Transverse colon (tissue), 4 donors: ENCODE measurements around the gene HMSD. TPM values are rescaled to one million over a fixed set of nuclear protein-coding genes. Genes with fewer than 3 reads are reported as not detected.
A peak's percentile ranks its signal among the peaks of the same experiment; 100 is the strongest.

Source experiments
- DNase-seq: peaks from one replicate; pipeline ENCODE4 v3.0.0-alpha.2; 2019
- H3K27ac ChIP-seq, 4 donors: fragments of 200-600 bp; sonication (generic); 2 replicates each; pipeline ENCODE4 v1.5.1; 2016 to 2018; ENCODE audit warnings: inconsistent platforms in 4 of 4
- H3K27me3 ChIP-seq: fragments of 200-600 bp; sonication (generic); 2 replicates; pipeline ENCODE4 v1.5.1; 2017; ENCODE audit warnings: inconsistent platforms
- H3K36me3 ChIP-seq, 4 donors: fragments of 200-600 bp; sonication (generic); 2 replicates each; pipeline ENCODE4 v1.5.1; 2017 to 2019; ENCODE audit warnings: inconsistent platforms in 4 of 4
- H3K4me1 ChIP-seq, 4 donors: fragments of 200-600 bp; sonication (generic); 2 replicates each; pipeline ENCODE4 v1.5.1; 2017 to 2020; ENCODE audit warnings: inconsistent platforms in 4 of 4
- H3K4me3 ChIP-seq, 4 donors: fragments of 200-600 bp; sonication (generic); 1 replicate in 1 of 4; 2 replicates in 3 of 4; pipeline versions ENCODE4 v1.5.1 to v1.6.1; 2017 to 2019; ENCODE audit warnings: inconsistent platforms in 4 of 4
- H3K9me3 ChIP-seq, 2 donors: fragments of 200-600 bp; sonication (generic); 2 replicates each; pipeline ENCODE4 v1.5.1; 2017 to 2019; ENCODE audit warnings: inconsistent platforms in 2 of 2
- CTCF ChIP-seq, 5 experiments: fragments of 200-600 bp in 3 of 5; fragments of 450-650 bp in 2 of 5; sonication (generic) in 3 of 5; IDR thresholded peaks; 1 replicate in 2 of 5; 2 replicates in 3 of 5; pipeline ENCODE4 v1.5.1; 2016 to 2017; ENCODE audit warnings: antibody characterized with exemption in 5 of 5, inconsistent platforms in 3 of 5, mild to moderate bottlenecking in 2 of 5, moderate library complexity in 1 of 5
- EP300 ChIP-seq: sonication (generic); formaldehyde crosslinking; IDR thresholded peaks from one replicate; pipeline ENCODE4 v1.6.1; 2017; ENCODE audit warnings: antibody characterized with exemption, low read depth
- POLR2A ChIP-seq: fragments of 450-650 bp; IDR thresholded peaks from one replicate; pipeline ENCODE4 v1.6.1; 2016; ENCODE audit warnings: antibody characterized with exemption, mild to moderate bottlenecking, moderate library complexity
- POLR2AphosphoS5 ChIP-seq, 3 donors: sonication (generic); formaldehyde crosslinking; IDR thresholded peaks; one replicate each; pipeline ENCODE4 v1.6.1; 2016; ENCODE audit warnings: antibody characterized with exemption in 3 of 3
- WGBS, 2 donors: methylation state at CpG; one replicate each; pipeline ENCODE4 v1.1.5; 2018; ENCODE audit warnings: low coverage in 1 of 2; 5-methylcytosine and 5-hydroxymethylcytosine counted together
- in situ Hi-C, 4 donors: fragments of 200-750 bp; cut with MboI; loops; one replicate each; pipeline versions ENCODE4 v1.15.0 to v1.15.1; 2017; ENCODE audit warnings: low sequenced_read_pairs in 3 of 4, low pct_ligation_motif_present in 1 of 4, low pct_unique_long_range_greater_than_20kb in 1 of 4
- intact Hi-C: fragments of 100-400 bp; cut with DNase I; formaldehyde crosslinking; loops from one replicate; pipeline ENCODE4 v1.15.1; 2023; ENCODE audit warnings: low total_unique reads
- total RNA-seq, 4 donors: library from RNA; depleted of rRNA; stranded (reverse); fragments of >200 nt; gene quantifications; one replicate each; pipeline ENCODE4 v1.1.0, GENCODE V29; 2016

The HMSD gene
- total RNA-seq, 4 donors from 2014 or later, result 0.64 TPM; not detected in 3

DNA sequence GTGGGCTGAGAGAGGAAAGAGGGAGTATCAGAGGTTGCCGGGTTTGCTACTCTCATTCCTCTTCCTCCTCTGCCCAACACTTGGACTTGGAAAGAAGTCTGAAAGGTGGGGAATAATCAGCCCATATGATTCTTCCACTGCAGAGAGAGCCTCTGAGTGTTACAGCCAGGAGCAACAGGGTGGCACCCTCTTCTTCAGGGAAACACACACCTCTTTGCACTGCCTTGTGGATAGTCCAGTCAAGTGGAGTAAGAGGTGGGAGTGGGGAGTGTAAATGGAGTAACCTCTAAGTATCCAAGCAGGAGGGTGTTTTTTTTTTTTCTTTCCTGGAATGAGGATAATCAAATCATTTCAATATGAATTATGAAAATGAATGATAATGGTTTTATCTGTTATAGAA, 11.8 kb downstream of the HMSD start:
- TF ChIP-seq POLR2AphosphoS5 (IDR thresholded peaks at IDR 0.05) (no peak), POLR2A (no peak), EP300 (no peak)
- Histone ChIP-seq H3K4me1 (peaks cover 0 to 15% (median 4%) of the 10 kb centered on the region in 4 donors), H3K4me3 (no peak overlapping the region), H3K27ac (no peak overlapping the region), H3K9me3 (no peaks in the 10 kb centered on the region), H3K27me3 (no peaks in the 10 kb centered on the region), H3K36me3 (no peaks in the 10 kb centered on the region)
- intact Hi-C loops, result loop anchor here (5.0 kb wide), 1 partner anchor 36 kb away; no protein-coding TSS in a partner anchor
- WGBS, 2 donors, result 67 to 88% methylated on average over 1 of the region's 1 CpG
- in situ Hi-C loops, result no loop called here
- DNase-seq, result no peak

- Histone ChIP-seq H3K36me3 (no peaks in the 10 kb centered on the region), H3K4me1 (peaks cover 0 to 15% (median 4%) of the 10 kb centered on the region in 4 donors), H3K27ac (no peak overlapping the region), H3K9me3 (no peaks in the 10 kb centered on the region), H3K4me3 (no peak overlapping the region), H3K27me3 (no peaks in the 10 kb centered on the region)
- TF ChIP-seq POLR2AphosphoS5 (IDR thresholded peaks at IDR 0.05), result no peak
- no peak for TF ChIP-seq EP300
- TF ChIP-seq POLR2A, result no peak
- no peak for TF ChIP-seq CTCF (IDR thresholded peaks at IDR 0.05)
- 78 to 82% methylated on average over 3 to 5 of the region's 5 CpGs for WGBS, 2 donors
- DNase-seq, result no peak
- intact Hi-C loops (loop anchor here (5.0 kb wide), 1 partner anchor 36 kb away; no protein-coding TSS in a partner anchor), in situ Hi-C loops (no loop called here)
Observed at GRCh38 chr18:63961435-63961980, 12.4 kb downstream of the HMSD start.

- H3K36me3 ChIP-seq, result no peaks in the 10 kb centered on the region
- in situ Hi-C loops, result no loop called here
- DNase-seq, result no peak
- intact Hi-C loops, result loop anchor here (5.0 kb wide), 1 partner anchor 35 kb away; no protein-coding TSS in a partner anchor
- H3K4me3 ChIP-seq, result no peak overlapping the region
- 38 to 48% methylated on average over 1 of the region's 1 CpG for whole genome bisulfite sequencing, 2 donors
- H3K4me1 ChIP-seq, result peaks cover 0 to 15% (median 4%) of the 10 kb centered on the region in 4 donors
- no peaks in the 10 kb centered on the region for H3K9me3 ChIP-seq
- no peak for TF ChIP-seq POLR2A
- TF ChIP-seq CTCF (IDR thresholded peaks at IDR 0.05), result no peak
- TF ChIP-seq EP300, result no peak
- no peak for TF ChIP-seq POLR2AphosphoS5 (IDR thresholded peaks at IDR 0.05)
- H3K27ac ChIP-seq, result no peak overlapping the region
- no peaks in the 10 kb centered on the region for H3K27me3 ChIP-seq
Observed at GRCh38 chr18:63962137-63962536, 13.0 kb downstream of the HMSD start.

- no peaks in the 10 kb centered on the region for H3K27me3 ChIP-seq
- no peaks in the 10 kb centered on the region for H3K36me3 ChIP-seq
- in situ Hi-C loops (no loop called here), intact Hi-C loops (loop anchor here (5.0 kb wide), 1 partner anchor 34 kb away; no protein-coding TSS in a partner anchor)
- no peak overlapping the region for H3K4me3 ChIP-seq
- H3K4me1 ChIP-seq, result peaks cover 0 to 15% (median 4%) of the 10 kb centered on the region in 4 donors
- peak; percentile 66 for DNase-seq
- no peaks in the 10 kb centered on the region for H3K9me3 ChIP-seq
- peak overlapping the region; percentile 61 to 75 (median 69) for H3K27ac ChIP-seq
- WGBS, 2 donors, result 20 to 36% methylated on average over 1 of the region's 1 CpG
- TF ChIP-seq POLR2A (no peak), CTCF (IDR thresholded peaks at IDR 0.05) (peak; percentile 79 to 85 (median 81)), EP300 (no peak), POLR2AphosphoS5 (IDR thresholded peaks at IDR 0.05) (no peak)
Observed at GRCh38 chr18:63963615-63964256, 14.6 kb downstream of the HMSD start.
